ENCODE measurements around the gene METRNL.

Gene METRNL

DNA sequence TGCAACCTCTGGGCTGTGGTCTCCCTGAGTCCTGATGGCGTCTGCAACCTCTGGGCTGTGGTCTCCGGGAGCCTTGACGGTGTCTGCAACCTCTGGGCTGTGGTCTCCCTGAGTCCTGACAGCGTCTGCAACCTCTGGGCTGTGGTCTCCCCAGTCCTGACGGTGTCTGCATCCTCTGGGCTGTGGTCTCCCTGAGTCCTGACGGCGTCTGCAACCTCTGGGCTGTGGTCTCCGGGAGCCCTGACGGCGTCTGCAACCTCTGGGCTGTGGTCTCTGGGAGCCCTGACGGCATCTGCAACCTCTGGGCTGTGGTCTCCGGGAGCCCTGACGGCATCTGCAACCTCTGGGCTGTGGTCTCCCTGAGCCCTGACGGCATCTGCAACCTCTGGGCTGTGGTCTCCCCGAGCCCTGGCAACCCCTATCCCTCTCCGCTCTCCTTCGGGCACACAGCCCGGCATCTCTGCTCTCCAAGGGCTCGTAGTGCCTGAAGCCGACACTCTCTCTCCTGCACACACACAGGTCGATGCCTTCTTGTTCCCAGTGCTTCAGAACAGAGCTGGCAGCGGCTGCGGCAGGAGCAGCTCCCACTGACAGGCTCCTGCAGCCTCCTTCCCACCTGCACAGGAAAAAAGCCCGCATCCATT is 45.6 kb downstream of the METRNL start:
- TF ChIP-seq, protein P1, sequence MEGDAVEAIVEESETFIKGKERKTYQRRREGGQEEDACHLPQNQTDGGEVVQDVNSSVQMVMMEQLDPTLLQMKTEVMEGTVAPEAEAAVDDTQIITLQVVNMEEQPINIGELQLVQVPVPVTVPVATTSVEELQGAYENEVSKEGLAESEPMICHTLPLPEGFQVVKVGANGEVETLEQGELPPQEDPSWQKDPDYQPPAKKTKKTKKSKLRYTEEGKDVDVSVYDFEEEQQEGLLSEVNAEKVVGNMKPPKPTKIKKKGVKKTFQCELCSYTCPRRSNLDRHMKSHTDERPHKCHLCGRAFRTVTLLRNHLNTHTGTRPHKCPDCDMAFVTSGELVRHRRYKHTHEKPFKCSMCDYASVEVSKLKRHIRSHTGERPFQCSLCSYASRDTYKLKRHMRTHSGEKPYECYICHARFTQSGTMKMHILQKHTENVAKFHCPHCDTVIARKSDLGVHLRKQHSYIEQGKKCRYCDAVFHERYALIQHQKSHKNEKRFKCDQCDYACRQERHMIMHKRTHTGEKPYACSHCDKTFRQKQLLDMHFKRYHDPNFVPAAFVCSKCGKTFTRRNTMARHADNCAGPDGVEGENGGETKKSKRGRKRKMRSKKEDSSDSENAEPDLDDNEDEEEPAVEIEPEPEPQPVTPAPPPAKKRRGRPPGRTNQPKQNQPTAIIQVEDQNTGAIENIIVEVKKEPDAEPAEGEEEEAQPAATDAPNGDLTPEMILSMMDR (IDR thresholded peaks at IDR 0.05; ENCODE audit: borderline replicate concordance, control extremely low read depth, extremely low read depth, insufficient read depth, missing control alignments), result no peak
- in situ Hi-C loops (cut with MboI; ENCODE audit: low sequenced_read_pairs, unreplicated experiment), result no loop called here
- no peak for DNase-seq (ENCODE audit: low spot score)

DNA sequence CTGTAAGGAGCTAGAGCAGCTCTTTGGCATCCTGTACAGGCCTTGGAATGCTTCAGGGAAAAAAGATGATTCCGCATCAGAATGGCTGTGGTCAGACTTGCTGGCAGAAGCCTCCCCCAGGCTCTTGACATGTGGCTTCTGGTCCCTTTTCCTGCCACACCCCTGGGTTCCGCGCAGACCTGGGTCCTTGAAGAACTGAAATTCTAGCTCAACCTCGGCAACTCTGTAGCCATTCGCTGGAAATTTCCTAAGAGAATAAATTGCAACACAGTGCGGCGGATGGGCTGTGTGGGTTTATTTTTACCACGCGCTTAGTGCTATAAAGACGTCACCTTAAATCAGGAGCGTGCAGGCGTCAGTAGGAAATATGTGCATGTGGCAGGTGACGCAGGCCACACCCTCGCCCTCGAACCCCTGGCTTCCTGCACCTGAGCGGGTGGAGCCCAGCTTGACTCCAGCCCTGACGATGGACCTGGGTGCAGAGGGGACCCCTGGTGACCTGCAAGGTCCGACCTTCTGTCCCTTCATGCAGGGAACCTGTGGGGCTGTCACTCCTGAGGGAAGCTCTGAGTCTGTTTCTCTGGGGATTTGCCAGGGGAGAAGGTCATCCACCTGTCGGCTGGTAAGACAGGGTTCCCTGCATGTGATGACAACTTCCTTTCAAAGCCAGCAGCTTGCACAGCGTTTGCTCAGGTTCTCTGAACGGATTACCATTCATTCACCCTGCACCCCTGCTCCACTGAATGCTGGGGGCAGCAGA is 46.3 kb downstream of the METRNL start:
- in situ Hi-C loops (cut with MboI; ENCODE audit: low sequenced_read_pairs, unreplicated experiment), result no loop called here
- TF ChIP-seq, protein P1 (IDR thresholded peaks at IDR 0.05; ENCODE audit: borderline replicate concordance, control extremely low read depth, extremely low read depth, insufficient read depth, missing control alignments), result no peak
- no peak for DNase-seq (ENCODE audit: low spot score)

DNA sequence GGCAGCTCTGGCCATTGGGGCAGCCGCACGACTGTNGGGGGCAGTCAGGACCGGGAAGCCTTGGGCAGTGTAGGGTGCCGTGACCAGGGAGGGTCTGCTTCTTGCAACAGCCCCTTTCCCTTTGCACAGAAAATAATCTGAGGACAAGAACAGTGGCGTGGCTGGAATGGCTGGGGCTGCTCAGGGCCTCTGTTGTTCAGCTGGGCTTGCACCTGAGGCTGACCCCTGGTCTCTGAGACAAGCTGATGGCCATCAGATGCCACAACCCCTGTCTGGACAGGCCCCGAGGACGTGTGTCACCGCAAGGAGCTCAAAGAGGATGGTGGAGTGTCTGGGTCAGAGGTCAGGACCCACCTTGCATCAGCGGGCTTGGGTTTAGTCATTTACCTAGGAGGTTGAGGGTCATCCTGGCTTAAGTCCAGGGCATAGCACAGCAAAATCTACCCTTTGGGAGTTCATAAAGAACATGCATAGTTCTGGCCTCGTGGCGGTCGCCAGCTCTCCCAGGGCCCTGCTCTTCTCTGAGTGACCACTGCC is 46.9 kb downstream of the METRNL start:
- TF ChIP-seq, protein P1 (IDR thresholded peaks at IDR 0.05; ENCODE audit: borderline replicate concordance, control extremely low read depth, extremely low read depth, insufficient read depth, missing control alignments), result no peak
- in situ Hi-C loops (cut with MboI; ENCODE audit: low sequenced_read_pairs, unreplicated experiment), result no loop called here

DNA sequence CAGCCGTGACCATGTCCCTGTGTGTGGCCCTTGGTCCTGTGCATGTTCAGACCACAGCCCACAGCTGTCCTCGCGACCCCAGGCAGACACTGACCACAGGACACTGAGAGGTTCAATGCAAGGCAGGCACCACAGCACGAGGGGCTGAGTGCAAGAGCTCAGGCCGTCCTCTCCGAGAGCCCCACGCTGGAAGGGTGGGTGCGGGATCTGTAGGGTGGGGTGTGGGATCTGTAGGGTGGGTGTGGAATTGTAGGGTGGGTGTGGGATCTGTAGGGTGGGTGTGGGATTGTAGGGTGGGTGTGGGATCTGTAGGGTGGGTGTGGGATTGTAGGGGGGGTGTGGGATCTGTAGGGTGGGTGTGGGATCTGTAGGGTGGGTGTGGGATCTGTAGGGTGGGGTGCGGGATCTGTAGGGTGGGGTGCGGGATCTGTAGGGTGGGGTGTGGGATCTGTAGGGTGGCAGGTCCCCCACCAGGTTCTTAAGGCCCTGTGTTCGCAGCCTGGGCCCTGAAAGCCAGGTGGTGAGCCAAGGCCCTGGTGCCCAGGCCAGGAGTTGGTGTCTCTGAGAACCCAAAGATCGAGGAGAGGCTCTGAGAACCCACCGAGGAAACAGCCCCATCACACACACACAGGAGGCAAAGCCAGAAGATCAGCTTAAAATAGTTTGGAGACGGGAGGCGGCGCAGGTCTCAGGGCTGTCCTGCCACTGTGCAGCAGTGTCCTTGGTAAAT is 48.2 kb downstream of the METRNL start:
- no peak for DNase-seq (ENCODE audit: low spot score)
- in situ Hi-C loops (cut with MboI; ENCODE audit: low sequenced_read_pairs, unreplicated experiment), result no loop called here
- TF ChIP-seq, protein P1 (IDR thresholded peaks at IDR 0.05; ENCODE audit: borderline replicate concordance, control extremely low read depth, extremely low read depth, insufficient read depth, missing control alignments), result no peak

More for the DNA sequence above, 46.9 kb downstream of the METRNL start:
- no peak for DNase-seq (ENCODE audit: low spot score)

DNA sequence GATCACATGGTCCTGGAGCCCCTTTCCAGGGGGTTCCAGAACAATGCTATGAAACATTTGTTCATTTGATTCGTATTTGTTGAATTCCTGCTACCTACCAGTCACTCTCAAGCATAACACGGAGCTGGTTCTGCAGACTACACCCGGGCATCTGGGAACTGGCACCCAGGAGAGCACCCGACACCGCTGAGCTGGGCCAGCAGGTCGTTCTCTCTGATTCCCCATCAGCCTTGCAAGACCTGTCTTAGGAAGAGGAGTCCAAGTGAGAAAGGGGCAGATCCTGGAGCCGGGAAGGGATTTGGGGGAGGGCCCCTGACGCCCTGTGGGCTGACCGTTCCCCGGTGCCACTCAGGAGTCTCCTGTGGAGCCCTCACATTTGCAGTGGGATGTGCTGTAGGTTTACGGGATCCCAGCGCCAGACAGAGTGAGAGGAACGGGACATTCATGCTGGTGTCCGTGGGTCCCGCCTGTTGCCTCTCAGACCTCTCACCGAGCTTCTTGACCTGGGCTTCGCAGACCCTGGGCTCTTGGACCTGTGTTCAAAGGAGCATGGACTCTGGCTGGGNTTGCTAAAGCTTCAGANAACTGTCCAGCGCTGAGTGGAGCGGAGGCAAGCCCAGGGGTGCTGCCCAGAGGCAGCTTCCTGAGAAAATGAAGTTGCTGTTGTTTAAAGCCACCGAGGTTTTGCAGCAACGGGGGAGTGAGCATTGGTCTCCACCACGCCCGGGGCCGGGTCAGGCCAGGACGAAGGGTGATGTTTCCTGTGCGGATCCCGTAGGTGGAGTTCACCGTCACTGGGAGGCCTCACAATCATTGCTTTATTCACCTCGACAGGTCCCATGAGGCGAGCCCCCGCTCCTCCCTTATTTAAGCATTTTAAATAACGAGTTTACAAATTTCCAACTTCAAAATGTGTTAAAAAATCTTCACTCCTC is 49.2 kb downstream of the METRNL start:
- in situ Hi-C loops (cut with MboI; ENCODE audit: low sequenced_read_pairs, unreplicated experiment), result no loop called here
- no peak for DNase-seq (ENCODE audit: low spot score)
- TF ChIP-seq, protein P1 (IDR thresholded peaks at IDR 0.05; ENCODE audit: borderline replicate concordance, control extremely low read depth, extremely low read depth, insufficient read depth, missing control alignments), result no peak

Measured in GM13976 (cell line).